B cell (primary cell): ENCODE measurements around the gene CFAP20DC. TPM values are rescaled to one million over a fixed set of nuclear protein-coding genes. Genes with fewer than 3 reads are reported as not detected.

ENCODE experiments used
- ATAC-seq: fragments of 200-7000 bp; cut with Tn5 transposase; one replicate; pipeline ENCODE4 v1.10.0; 2021; ENCODE audit warnings: low read depth, mild to moderate bottlenecking, moderate number of reproducible peaks, moderate library complexity
- CTCF ChIA-PET: fragments of 350-600 bp; sonication (Branson Sonifier 250); formaldehyde crosslinking; loops from one replicate; lab custom pipeline; 2021; ENCODE audit warnings: antibody characterized with exemption, inconsistent platforms; lab: Charles Lee
- POLR2A ChIA-PET: fragments of 350-600 bp; sonication (Branson Sonifier 250); formaldehyde crosslinking; loops from one replicate; lab custom pipeline; 2021; ENCODE audit warnings: antibody characterized with exemption; lab: Charles Lee
- DNase-seq: peaks from one replicate; pipeline ENCODE4 v3.0.0; 2013
- H2AFZ ChIP-seq: 2 replicates; pipeline ENCODE4 v1.6.1; 2012; ENCODE audit warnings: mild to moderate bottlenecking, low read depth, low read length; ENCODE audit not compliant: insufficient read depth, poor library complexity, severe bottlenecking
- H3K27ac ChIP-seq, 2 donors: 1 replicate in 1 of 2; 2 replicates in 1 of 2; pipeline ENCODE4 v1.5.1; 2012 to 2013; ENCODE audit warnings: low read length in 2 of 2, mild to moderate bottlenecking in 2 of 2, moderate library complexity in 1 of 2
- H3K27me3 ChIP-seq, 4 experiments: fragments of 200-600 bp in 1 of 4; sonication (generic) in 1 of 4; replicated peaks in 1 of 4; 1 replicate in 2 of 4; 2 replicates in 2 of 4; pipeline versions ENCODE4 v1.6.1 to v1.7.0; 2013 to 2016; ENCODE audit warnings: low read length in 3 of 4, mild to moderate bottlenecking in 2 of 4, mixed read lengths in 1 of 4, moderate library complexity in 1 of 4; ENCODE audit not compliant: insufficient read depth in 4 of 4, control insufficient read depth in 3 of 4; ENCODE audit errors: control extremely low read depth in 1 of 4
- H3K36me3 ChIP-seq, 2 experiments: replicated peaks in 1 of 2; 1 replicate in 1 of 2; 2 replicates in 1 of 2; pipeline versions ENCODE4 v1.6.1 to v1.7.1; 2013; ENCODE audit warnings: low read length in 1 of 2; ENCODE audit not compliant: insufficient read depth in 2 of 2, control insufficient read depth in 1 of 2; ENCODE audit errors: control extremely low read depth in 1 of 2, extremely low read depth in 1 of 2
- H3K4me1 ChIP-seq, 2 donors: fragments of 200-600 bp in 1 of 2; sonication (generic) in 1 of 2; 1 replicate in 1 of 2; 2 replicates in 1 of 2; pipeline versions ENCODE4 v1.5.1 to v1.6.1; 2013 to 2017; ENCODE audit warnings: low read length in 2 of 2; ENCODE audit not compliant: control insufficient read depth in 2 of 2, insufficient read depth in 2 of 2
- H3K4me2 ChIP-seq: replicated peaks from 2 replicates; pipeline ENCODE3; 2012; ENCODE audit warnings: mild to moderate bottlenecking, low read depth, low read length; ENCODE audit not compliant: poor library complexity, severe bottlenecking
- H3K4me3 ChIP-seq, 5 experiments: fragments of 200-600 bp in 1 of 5; sonication (generic) in 1 of 5; 1 replicate in 3 of 5; 2 replicates in 2 of 5; pipeline versions ENCODE4 v1.5.1 to v1.7.0; 2011 to 2016; ENCODE audit warnings: low read length in 4 of 5, mild to moderate bottlenecking in 4 of 5, low read depth in 2 of 5, control low read depth in 1 of 5, moderate library complexity in 1 of 5; ENCODE audit not compliant: insufficient read depth in 1 of 5; ENCODE audit errors: control extremely low read depth in 1 of 5, extremely low read depth in 1 of 5
- H3K79me2 ChIP-seq: fragments of 200-600 bp; sonication (generic); one replicate; pipeline ENCODE4 v1.6.0; 2016; ENCODE audit warnings: low read length; ENCODE audit not compliant: control insufficient read depth, insufficient read depth
- H3K9ac ChIP-seq: fragments of 200-600 bp; sonication (generic); 2 replicates; pipeline ENCODE4 v1.6.1; 2017; ENCODE audit warnings: mild to moderate bottlenecking, low read length, moderate library complexity
- H3K9me3 ChIP-seq, 3 donors: one replicate each; pipeline versions ENCODE4 v1.6.1 to v1.7.1; 2013; ENCODE audit warnings: low read length in 2 of 3; ENCODE audit not compliant: control insufficient read depth in 2 of 3, insufficient read depth in 1 of 3; ENCODE audit errors: control extremely low read depth in 1 of 3
- H4K20me1 ChIP-seq: 2 replicates; pipeline ENCODE4 v1.6.0; 2012; ENCODE audit warnings: mild to moderate bottlenecking, low read length; ENCODE audit not compliant: insufficient read depth, control insufficient read depth, poor library complexity, severe bottlenecking
- H3K27ac Mint-ChIP-seq: one replicate; pipeline ENCODE4 v1.8.0; 2021; ENCODE audit warnings: mixed read lengths
- H3K27me3 Mint-ChIP-seq: one replicate; pipeline ENCODE4 v1.8.0; 2021; ENCODE audit warnings: mixed read lengths
- H3K4me1 Mint-ChIP-seq: one replicate; pipeline ENCODE4 v1.8.0; 2021; ENCODE audit warnings: mixed read lengths
- H3K4me3 Mint-ChIP-seq: one replicate; pipeline ENCODE4 v1.8.0; 2021; ENCODE audit warnings: mixed read lengths
- H3K9me3 Mint-ChIP-seq: one replicate; pipeline ENCODE4 v1.8.0; 2022; ENCODE audit warnings: mixed read lengths; ENCODE audit not compliant: insufficient read depth
- CTCF ChIP-seq: fragments of 200-600 bp; IDR thresholded peaks from one replicate; pipeline ENCODE4 v1.8.0; 2022; ENCODE audit warnings: antibody characterized with exemption, mild to moderate bottlenecking
- EZH2 ChIP-seq: IDR thresholded peaks from 2 replicates; pipeline ENCODE4 v1.6.1; 2012; ENCODE audit warnings: borderline replicate concordance, low read depth, mild to moderate bottlenecking, moderate library complexity, low read length; ENCODE audit not compliant: insufficient read depth, poor library complexity, severe bottlenecking
- WGBS: methylation state at CpG from one replicate; pipeline ENCODE4 v1.1.5; 2013; ENCODE audit warnings: missing lambda C conversion rate; ENCODE audit not compliant: insufficient coverage; 5-methylcytosine and 5-hydroxymethylcytosine counted together
- intact Hi-C: fragments of 100-400 bp; cut with micrococcal nuclease; formaldehyde crosslinking; loops from one replicate; pipeline ENCODE4 v1.10.0; 2022
- polyA plus RNA-seq: library from polyadenylated mRNA; depleted of rRNA; stranded (reverse); fragments of >200 nt; gene quantifications from 2 replicates; pipeline ENCODE4 v1.2.3, GENCODE V29; 2012
- total RNA-seq, 2 donors: library from RNA; stranded (reverse); fragments of 120-200 nt in 1 of 2; gene quantifications; 1 replicate in 1 of 2; 2 replicates in 1 of 2; pipeline versions ENCODE4 v1.2.3 to v1.2.4, GENCODE V29; 2013 to 2022

Gene CFAP20DC
- total and polyA plus RNA-seq, 2 donors (not counting 1 experiment from before 2014, with no cell fraction given): 0.27 to 1.2 TPM

- no peak overlapping the region for H3K9ac ChIP-seq
- H3K36me3 ChIP-seq: no peaks in the 10 kb centered on the region
- no peak overlapping the region for H2AFZ ChIP-seq
- H3K9me3 ChIP-seq: peaks cover 0 to 1% (median 0%) of the 10 kb centered on the region in 3 donors
- H3K4me1 Mint-ChIP-seq: no peaks in the 10 kb centered on the region
- POLR2A ChIA-PET: no interaction called here
- no peak for DNase-seq
- H3K27ac ChIP-seq: no peak overlapping the region
- H3K27me3 ChIP-seq: no peaks in the 10 kb centered on the region
- H4K20me1 ChIP-seq: no peaks in the 10 kb centered on the region
- TF ChIP-seq CTCF (no peak), EZH2 (no peak)
- intact Hi-C loops: no loop called here
- no peaks in the 10 kb centered on the region for H3K27me3 Mint-ChIP-seq
- no peaks in the 10 kb centered on the region for H3K4me1 ChIP-seq
- no peak overlapping the region for H3K27ac Mint-ChIP-seq
- H3K4me3 ChIP-seq: no peak overlapping the region
- no peak overlapping the region for H3K4me2 ChIP-seq
- no peak for ATAC-seq
- CTCF ChIA-PET: interaction anchor here (0.9 kb wide), 1 partner anchor 1127 kb away, joined by 5 read pairs; no protein-coding TSS in a partner anchor
- H3K79me2 ChIP-seq: no peaks in the 10 kb centered on the region
- no peak overlapping the region for H3K4me3 Mint-ChIP-seq
- no peaks in the 10 kb centered on the region for H3K9me3 Mint-ChIP-seq
- WGBS: 81% methylated on average over 4 of the region's 5 CpGs
Observed at GRCh38 chr3:58731673-58732072, 318.2 kb downstream of the CFAP20DC start.

DNA sequence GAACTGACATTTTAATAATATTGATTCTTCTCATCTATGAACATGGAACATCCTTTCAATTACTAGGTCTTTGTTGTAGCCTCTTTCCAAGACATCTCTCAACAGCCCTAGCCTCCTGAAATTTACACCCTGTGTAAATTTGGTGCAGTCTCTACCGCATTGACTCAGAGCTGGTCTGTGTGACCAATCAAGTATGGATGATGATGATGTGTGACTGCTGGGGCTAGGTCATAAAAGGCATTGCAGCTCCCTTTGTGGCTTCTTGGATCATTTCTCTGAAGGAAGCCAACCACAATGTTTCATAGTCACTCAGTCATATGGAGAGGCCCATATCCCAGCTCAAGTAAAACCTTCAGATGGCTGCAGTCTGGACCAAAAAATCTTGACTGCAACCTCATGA, 321.1 kb downstream of the CFAP20DC start:
- no peaks in the 10 kb centered on the region for H3K27me3 ChIP-seq
- no peak overlapping the region for H3K4me2 ChIP-seq
- CTCF ChIA-PET: no interaction called here
- no peak overlapping the region for H3K4me3 ChIP-seq
- Mint-ChIP-seq H3K9me3 (no peaks in the 10 kb centered on the region), H3K4me3 (no peak overlapping the region), H3K27ac (no peak overlapping the region), H3K4me1 (no peaks in the 10 kb centered on the region), H3K27me3 (no peaks in the 10 kb centered on the region)
- POLR2A ChIA-PET: no interaction called here
- no peaks in the 10 kb centered on the region for H3K4me1 ChIP-seq
- H3K36me3 ChIP-seq: no peaks in the 10 kb centered on the region
- H3K27ac ChIP-seq: no peak overlapping the region
- no peak for ATAC-seq
- DNase-seq: no peak
- intact Hi-C loops: no loop called here
- TF ChIP-seq CTCF: no peak
- TF ChIP-seq EZH2: no peak
- no peak overlapping the region for H3K9ac ChIP-seq
- H2AFZ ChIP-seq: no peak overlapping the region
- H3K9me3 ChIP-seq: peaks cover 0 to 1% (median 0%) of the 10 kb centered on the region in 3 donors
- H3K79me2 ChIP-seq: no peaks in the 10 kb centered on the region
- no peaks in the 10 kb centered on the region for H4K20me1 ChIP-seq
- WGBS: 100% methylated on average over 1 of the region's 1 CpG
